ENCODE results near the gene HTN1.

- no peak for TF ChIP-seq CTCF (optimal IDR thresholded peaks at IDR 0.05 in 1 of 3, IDR thresholded peaks at IDR 0.05 in 1 of 3, conservative IDR thresholded peaks at IDR 0.05 in 1 of 3; ENCODE audit: extremely low read depth in 1 of 3, insufficient read depth in 2 of 3, low read length in 3 of 3)
- TF ChIP-seq EZH2 (IDR thresholded peaks at IDR 0.05; ENCODE audit: low read length), result no peak
Observed at GRCh38 chr4:70099206-70099605, 49.0 kb downstream of the HTN1 start.

Measured in keratinocyte (primary cell).